PC-3 (cell line): ENCODE measurements around the gene EXOC6. TPM values are rescaled to one million over a fixed set of nuclear protein-coding genes. Genes with fewer than 3 reads are reported as not detected.

Experiments
- ATAC-seq: fragments of 200-7000 bp; cut with Tn5 transposase; 2 replicates; pipeline ENCODE4 v1.9.1; 2020; ENCODE audit warnings: mild to moderate bottlenecking, moderate library complexity
- BruUV-seq: library from RNA; stranded (reverse); fragments of 400-500 nt; replicated peaks from 2 replicates; lab custom pipeline; 2021; lab: Mats Ljungman, UMichigan
- CTCF ChIA-PET: fragments of 300-600 bp; sonication (Branson Sonifier 250); formaldehyde crosslinking; loops from one replicate; lab custom pipeline; 2022; ENCODE audit warnings: antibody characterized with exemption; lab: Charles Lee
- POLR2A ChIA-PET: fragments of 300-600 bp; sonication (Branson Sonifier 250); formaldehyde crosslinking; loops from one replicate; lab custom pipeline; 2022; ENCODE audit warnings: antibody characterized with exemption; ENCODE audit not compliant: unreplicated experiment; lab: Charles Lee
- DNase-seq: peaks from one replicate; pipeline ENCODE4 v3.0.0-alpha.2; 2015
- H2AFZ ChIP-seq: fragments of 300-600 bp; sonication (generic); 2 replicates; pipeline ENCODE4 v1.6.0; 2016; ENCODE audit warnings: antibody characterized with exemption, low read length
- H3F3A ChIP-seq: fragments of 300-600 bp; sonication (generic); one replicate; pipeline ENCODE4 v1.6.0; 2017; ENCODE audit warnings: antibody characterized with exemption, low read length, control low read depth, mild to moderate bottlenecking; ENCODE audit not compliant: unreplicated experiment
- H3K27ac ChIP-seq: fragments of 300-600 bp; sonication (generic); 2 replicates; pipeline ENCODE4 v1.5.1; 2016; ENCODE audit warnings: mild to moderate bottlenecking, low read length
- H3K27me3 ChIP-seq: fragments of 300-600 bp; sonication (generic); 2 replicates; pipeline ENCODE4 v1.6.1; 2016; ENCODE audit warnings: low read length, mixed read lengths
- H3K36me3 ChIP-seq: fragments of 300-600 bp; sonication (generic); 2 replicates; pipeline ENCODE4 v1.6.1; 2016; ENCODE audit warnings: low read depth, mixed run types, low read length, mixed read lengths
- H3K4me1 ChIP-seq: fragments of 300-600 bp; sonication (generic); 2 replicates; pipeline ENCODE4 v1.5.1; 2016; ENCODE audit warnings: low read length; ENCODE audit not compliant: insufficient read depth
- H3K4me2 ChIP-seq: fragments of 300-600 bp; sonication (generic); 2 replicates; pipeline ENCODE4 v1.6.0; 2016; ENCODE audit warnings: low read length
- H3K4me3 ChIP-seq: fragments of 300-600 bp; sonication (generic); 2 replicates; pipeline ENCODE4 v1.5.1; 2016; ENCODE audit warnings: mild to moderate bottlenecking, low read length, mixed read lengths
- H3K79me2 ChIP-seq: fragments of 300-600 bp; sonication (generic); 2 replicates; pipeline ENCODE4 v1.6.1; 2017; ENCODE audit warnings: low read length, mixed read lengths
- H3K9ac ChIP-seq: fragments of 300-600 bp; sonication (generic); 2 replicates; pipeline ENCODE4 v1.6.0; 2016; ENCODE audit warnings: mild to moderate bottlenecking, low read length
- H3K9me2 ChIP-seq: fragments of 300-600 bp; sonication (generic); replicated peaks from 2 replicates; pipeline ENCODE4 v1.6.1; 2016; ENCODE audit warnings: mixed run types, low read length, mixed read lengths
- H3K9me3 ChIP-seq: fragments of 300-600 bp; sonication (generic); 2 replicates; pipeline ENCODE4 v1.6.1; 2016; ENCODE audit warnings: low read length, mixed read lengths
- H4K20me1 ChIP-seq: fragments of 300-600 bp; sonication (generic); 2 replicates; pipeline ENCODE4 v1.6.1; 2016; ENCODE audit warnings: low read length, mixed read lengths
- EZH2 ChIP-seq: fragments of 300-600 bp; sonication (generic); IDR thresholded peaks from one replicate; pipeline ENCODE4 v1.6.1; 2017; ENCODE audit warnings: antibody characterized with exemption, mild to moderate bottlenecking, low read length; ENCODE audit not compliant: unreplicated experiment
- EZH2phosphoT487 ChIP-seq: fragments of 300-600 bp; sonication (generic); IDR thresholded peaks from 2 replicates; pipeline ENCODE4 v1.6.1; 2018; ENCODE audit warnings: mild to moderate bottlenecking, antibody characterized with exemption, low read length, borderline replicate concordance
- intact Hi-C: fragments of 100-400 bp; cut with micrococcal nuclease; formaldehyde crosslinking; loops from 2 replicates; pipeline ENCODE4 v1.9.0; 2023
- total RNA-seq: library from RNA; depleted of rRNA; stranded (reverse); fragments of >200 nt; gene quantifications from 2 replicates; pipeline ENCODE4 v1.2.3, GENCODE V29; 2014
- TF ChIP-seq, protein P1 (sequence below): fragments of 300-600 bp; sonication (generic); conservative IDR thresholded peaks from 2 replicates; pipeline ENCODE4 v1.5.1; 2017; ENCODE audit warnings: antibody characterized with exemption, low read depth, mild to moderate bottlenecking, low read length

EXOC6 gene
- total RNA-seq, 1 experiment from 2014 or later: 5.7 TPM

DNA sequence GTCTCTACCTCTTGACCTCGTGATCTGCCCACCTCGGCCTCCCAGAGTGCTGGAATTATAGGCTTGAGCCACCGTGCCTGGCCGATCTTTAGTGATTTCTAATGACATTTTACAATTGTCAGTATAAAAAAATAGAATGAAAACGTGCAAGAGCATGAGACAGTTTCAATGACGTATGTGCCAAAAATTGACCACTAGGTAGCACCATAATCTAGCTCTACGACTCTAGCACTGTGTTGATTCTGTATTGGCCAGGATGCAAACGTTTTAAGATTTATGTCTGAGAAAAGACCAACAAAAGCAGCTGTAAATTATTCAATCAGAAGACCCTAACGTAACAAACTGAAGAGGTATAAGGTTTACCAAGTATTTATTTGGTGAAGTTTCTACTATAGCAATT is 25.4 kb upstream of the EXOC6 start:
- Histone ChIP-seq H3K4me2 (peak overlapping the region; percentile 81), H3K9me2 (no peaks in the 10 kb centered on the region), H3F3A (no peaks in the 10 kb centered on the region), H3K27me3 (no peaks in the 10 kb centered on the region), H3K9me3 (no peaks in the 10 kb centered on the region), H2AFZ (peak overlapping the region; percentile 49), H3K27ac (peak overlapping the region; percentile 92), H3K36me3 (no peaks in the 10 kb centered on the region), H3K4me1 (peaks cover 17% of the 10 kb centered on the region), H4K20me1 (no peaks in the 10 kb centered on the region), H3K4me3 (0 out of 2 replicates have a peak overlapping the region, but pooled peaks have one; percentile 41), H3K79me2 (no peaks in the 10 kb centered on the region), H3K9ac (peak overlapping the region; percentile 60)
- ChIA-PET POLR2A (interaction anchor here (0.6 kb wide), 1 partner anchor 653 kb away, joined by 4 read pairs; no protein-coding TSS in a partner anchor), CTCF (interaction anchor here (0.6 to 0.7 kb wide), 2 partner anchors 56 to 273 kb away, joined by 3 to 4 read pairs; no protein-coding TSS in a partner anchor)
- peak; percentile 51 for DNase-seq
- no TSS peak for BruUV-seq
- ATAC-seq: peak; percentile 48
- intact Hi-C loops: loop anchor here (1.0 to 5.0 kb wide), 3 partner anchors 57 to 231 kb away; partner anchors contain the start of gene KIF11
- TF ChIP-seq EZH2phosphoT487: no peak
- TF ChIP-seq, protein P1, sequence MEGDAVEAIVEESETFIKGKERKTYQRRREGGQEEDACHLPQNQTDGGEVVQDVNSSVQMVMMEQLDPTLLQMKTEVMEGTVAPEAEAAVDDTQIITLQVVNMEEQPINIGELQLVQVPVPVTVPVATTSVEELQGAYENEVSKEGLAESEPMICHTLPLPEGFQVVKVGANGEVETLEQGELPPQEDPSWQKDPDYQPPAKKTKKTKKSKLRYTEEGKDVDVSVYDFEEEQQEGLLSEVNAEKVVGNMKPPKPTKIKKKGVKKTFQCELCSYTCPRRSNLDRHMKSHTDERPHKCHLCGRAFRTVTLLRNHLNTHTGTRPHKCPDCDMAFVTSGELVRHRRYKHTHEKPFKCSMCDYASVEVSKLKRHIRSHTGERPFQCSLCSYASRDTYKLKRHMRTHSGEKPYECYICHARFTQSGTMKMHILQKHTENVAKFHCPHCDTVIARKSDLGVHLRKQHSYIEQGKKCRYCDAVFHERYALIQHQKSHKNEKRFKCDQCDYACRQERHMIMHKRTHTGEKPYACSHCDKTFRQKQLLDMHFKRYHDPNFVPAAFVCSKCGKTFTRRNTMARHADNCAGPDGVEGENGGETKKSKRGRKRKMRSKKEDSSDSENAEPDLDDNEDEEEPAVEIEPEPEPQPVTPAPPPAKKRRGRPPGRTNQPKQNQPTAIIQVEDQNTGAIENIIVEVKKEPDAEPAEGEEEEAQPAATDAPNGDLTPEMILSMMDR: peak; percentile 64

DNA sequence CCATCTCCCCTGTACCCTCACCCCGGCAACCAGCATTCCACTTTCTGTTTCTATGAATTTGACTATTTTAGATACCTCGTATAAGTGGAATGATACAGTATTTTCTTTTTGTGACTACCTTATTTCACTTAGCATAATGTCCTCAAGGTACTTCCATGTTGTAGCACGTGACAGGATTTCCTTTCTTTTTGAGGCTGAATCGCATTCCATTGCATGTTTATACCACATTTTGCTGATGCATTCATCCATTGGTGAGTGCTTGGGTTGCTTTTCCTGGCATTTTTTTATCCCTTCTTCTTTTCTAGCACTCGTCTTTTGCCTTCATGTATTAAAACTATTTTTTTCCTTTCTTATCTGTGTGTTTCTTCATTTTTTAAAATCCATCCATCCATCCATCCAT is 22.3 kb upstream of the EXOC6 start:
- Histone ChIP-seq H4K20me1 (no peaks in the 10 kb centered on the region), H3K27me3 (no peaks in the 10 kb centered on the region), H3K9me3 (no peaks in the 10 kb centered on the region), H3K79me2 (no peaks in the 10 kb centered on the region), H3K9ac (no peak overlapping the region), H3K9me2 (no peaks in the 10 kb centered on the region), H3K4me1 (peaks cover 17% of the 10 kb centered on the region), H3F3A (no peaks in the 10 kb centered on the region), H3K36me3 (no peaks in the 10 kb centered on the region), H3K4me2 (no peak overlapping the region), H3K4me3 (no peak overlapping the region), H2AFZ (no peak overlapping the region), H3K27ac (no peak overlapping the region)
- TF ChIP-seq EZH2phosphoT487: no peak
- TF ChIP-seq, protein P1: no peak
- TF ChIP-seq EZH2: no peak
- no TSS peak for BruUV-seq
- POLR2A ChIA-PET: no interaction called here
- ATAC-seq (no peak), DNase-seq (no peak)
- intact Hi-C loops: no loop called here
- CTCF ChIA-PET: no interaction called here

DNA sequence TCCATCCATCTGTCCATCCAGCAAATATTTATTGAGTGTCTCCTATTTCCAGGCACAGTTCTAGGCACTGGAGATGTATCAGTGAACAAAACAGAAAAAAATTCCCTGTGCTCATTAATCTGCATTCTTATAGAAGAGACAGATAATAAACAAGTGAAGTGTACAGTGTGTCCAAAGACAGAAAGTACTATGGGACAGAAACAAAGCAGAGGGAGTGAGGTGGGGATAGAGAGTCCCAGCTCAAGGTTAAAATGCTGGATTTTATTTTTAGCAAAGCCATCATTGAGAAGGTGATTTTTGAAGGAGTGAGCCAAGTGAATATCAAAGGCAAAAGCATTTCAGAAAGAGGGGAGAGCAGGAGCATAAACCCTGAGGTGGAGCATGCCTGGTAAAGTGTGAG is 21.8 kb upstream of the EXOC6 start:
- Histone ChIP-seq H3K27me3 (no peaks in the 10 kb centered on the region), H3K4me1 (peaks cover 15% of the 10 kb centered on the region), H3K4me3 (no peak overlapping the region), H3K9me3 (no peaks in the 10 kb centered on the region), H3K4me2 (no peak overlapping the region), H2AFZ (no peak overlapping the region), H4K20me1 (no peaks in the 10 kb centered on the region), H3K9me2 (no peaks in the 10 kb centered on the region), H3K36me3 (no peaks in the 10 kb centered on the region), H3F3A (no peaks in the 10 kb centered on the region), H3K27ac (no peak overlapping the region), H3K9ac (no peak overlapping the region), H3K79me2 (no peaks in the 10 kb centered on the region)
- TF ChIP-seq EZH2 (no peak), EZH2phosphoT487 (no peak)
- TF ChIP-seq, protein P1: no peak
- BruUV-seq: no TSS peak
- ChIA-PET POLR2A (no interaction called here), CTCF (no interaction called here)
- ATAC-seq (no peak), DNase-seq (no peak)
- intact Hi-C loops: no loop called here
